IMR-90 (cell line): ENCODE measurements around the gene TRMT11. TPM values are rescaled to one million over a fixed set of nuclear protein-coding genes. Genes with fewer than 3 reads are reported as not detected.

Source experiments
- ATAC-seq: fragments of 200-7000 bp; cut with Tn5 transposase; 2 replicates; pipeline ENCODE4 v1.9.1; 2020; ENCODE audit warnings: low read depth, mild to moderate bottlenecking, moderate library complexity
- BruUV-seq: library from RNA; stranded (reverse); fragments of 400-500 nt; replicated peaks from 2 replicates; lab custom pipeline; 2021; lab: Mats Ljungman, UMichigan
- CTCF ChIA-PET: fragments of 300-600 bp; formaldehyde crosslinking; extraction: SDS; loops from one replicate; lab custom pipeline; 2021; ENCODE audit warnings: antibody characterized with exemption; lab: Yijun Ruan, JAX
- POLR2A ChIA-PET: fragments of 300-600 bp; sonication (Branson Sonifier 250); formaldehyde crosslinking; loops from one replicate; lab custom pipeline; 2022; ENCODE audit warnings: antibody characterized with exemption; ENCODE audit not compliant: unreplicated experiment; lab: Charles Lee
- DNase-seq: peaks from one replicate; pipeline ENCODE4 v3.0.0; 2013
- H2AFZ ChIP-seq: replicated peaks from 2 replicates; pipeline ENCODE3; 2013; ENCODE audit warnings: low read length, mild to moderate bottlenecking; ENCODE audit not compliant: poor library complexity
- H2AK5ac ChIP-seq: 2 replicates; pipeline ENCODE4 v1.6.1; 2013; ENCODE audit warnings: low read depth, low read length, inconsistent platforms
- H2AK9ac ChIP-seq: replicated peaks from 2 replicates; pipeline ENCODE3; 2013; ENCODE audit warnings: mild to moderate bottlenecking, low read depth, low read length, moderate library complexity; ENCODE audit not compliant: poor library complexity
- H2BK120ac ChIP-seq: 2 replicates; pipeline ENCODE4 v1.6.1; 2013; ENCODE audit warnings: low read depth, low read length, inconsistent platforms
- H2BK15ac ChIP-seq: 3 replicates; pipeline ENCODE4 v1.6.1; 2013; ENCODE audit warnings: low read depth, low read length, inconsistent platforms
- H2BK20ac ChIP-seq: 2 replicates; pipeline ENCODE4 v1.6.1; 2013; ENCODE audit warnings: low read depth, mild to moderate bottlenecking, inconsistent platforms, low read length, moderate library complexity
- H2BK5ac ChIP-seq: 2 replicates; pipeline ENCODE4 v1.6.1; 2013; ENCODE audit warnings: mild to moderate bottlenecking, low read depth, low read length, inconsistent platforms; ENCODE audit not compliant: poor library complexity, severe bottlenecking
- H3K14ac ChIP-seq: replicated peaks from 2 replicates; pipeline ENCODE4 v1.6.1; 2013; ENCODE audit warnings: low read depth, low read length, inconsistent platforms
- H3K18ac ChIP-seq: 2 replicates; pipeline ENCODE4 v1.6.1; 2013; ENCODE audit warnings: low read depth, low read length, control low read depth
- H3K23ac ChIP-seq: 2 replicates; pipeline ENCODE4 v1.6.1; 2013; ENCODE audit warnings: low read depth, low read length, inconsistent platforms
- H3K27ac ChIP-seq: 2 replicates; pipeline ENCODE4 v1.5.1; 2013; ENCODE audit warnings: mild to moderate bottlenecking, control low read depth, low read length; ENCODE audit not compliant: insufficient read depth
- H3K27me3 ChIP-seq: 2 replicates; pipeline ENCODE4 v1.6.1; 2013; ENCODE audit warnings: low read length; ENCODE audit not compliant: control insufficient read depth, insufficient read depth
- H3K36me3 ChIP-seq: 2 replicates; pipeline ENCODE4 v1.6.1; 2013; ENCODE audit warnings: low read length, mixed read lengths; ENCODE audit not compliant: control insufficient read depth, insufficient read depth
- H3K4ac ChIP-seq: 2 replicates; pipeline ENCODE4 v1.6.1; 2013; ENCODE audit warnings: low read depth, low read length, inconsistent platforms
- H3K4me1 ChIP-seq: 2 replicates; pipeline ENCODE4 v1.6.1; 2013; ENCODE audit warnings: low read length, mixed read lengths; ENCODE audit not compliant: control insufficient read depth, insufficient read depth
- H3K4me2 ChIP-seq: 2 replicates; pipeline ENCODE4 v1.6.1; 2013; ENCODE audit warnings: low read depth, mild to moderate bottlenecking, control low read depth, low read length, moderate library complexity
- H3K4me3 ChIP-seq: 2 replicates; pipeline ENCODE4 v1.5.1; 2013; ENCODE audit warnings: low read depth, mild to moderate bottlenecking, control low read depth, low read length, moderate library complexity; ENCODE audit not compliant: insufficient read depth
- H3K56ac ChIP-seq: 2 replicates; pipeline ENCODE4 v1.6.1; 2013; ENCODE audit warnings: low read length, inconsistent platforms; ENCODE audit not compliant: insufficient read depth; ENCODE audit errors: extremely low read depth
- H3K79me1 ChIP-seq, 2 experiments: 2 replicates each; pipeline ENCODE4 v1.6.1; 2013; ENCODE audit warnings: low read length in 2 of 2, inconsistent platforms in 1 of 2, low read depth in 1 of 2
- H3K9ac ChIP-seq: 2 replicates; pipeline ENCODE4 v1.6.1; 2013; ENCODE audit warnings: low read depth, low read length, control low read depth
- H3K9me1 ChIP-seq: 2 replicates; pipeline ENCODE4 v1.6.1; 2013; ENCODE audit warnings: low read length, inconsistent platforms; ENCODE audit not compliant: insufficient read depth
- H3K9me3 ChIP-seq: 2 replicates; pipeline ENCODE4 v1.6.1; 2013; ENCODE audit warnings: low read length; ENCODE audit not compliant: control insufficient read depth, insufficient read depth
- H4K20me1 ChIP-seq: 2 replicates; pipeline ENCODE4 v1.6.1; 2013; ENCODE audit warnings: low read length, inconsistent platforms; ENCODE audit not compliant: insufficient read depth
- H4K5ac ChIP-seq: 2 replicates; pipeline ENCODE4 v1.6.1; 2013; ENCODE audit warnings: mild to moderate bottlenecking, low read depth, low read length, control low read depth
- H4K8ac ChIP-seq, 2 experiments: 2 replicates each; pipeline ENCODE4 v1.6.1; 2013; ENCODE audit warnings: low read depth in 2 of 2, low read length in 2 of 2, control low read depth in 1 of 2, inconsistent platforms in 1 of 2
- H4K91ac ChIP-seq: 2 replicates; pipeline ENCODE4 v1.6.1; 2013; ENCODE audit warnings: low read depth, low read length, inconsistent platforms; ENCODE audit not compliant: insufficient read depth
- BHLHE40 ChIP-seq: fragments of 150-350 bp; IDR thresholded peaks from 2 replicates; pipeline ENCODE4 v1.6.1; 2016; ENCODE audit warnings: mild to moderate bottlenecking, low read depth, low read length
- CEBPB ChIP-seq: IDR thresholded peaks from 2 replicates; pipeline ENCODE4 v1.6.1; 2012; ENCODE audit warnings: low read depth, low read length, improper control_type of control experiment
- FOS ChIP-seq: fragments of 150-350 bp; IDR thresholded peaks from 2 replicates; pipeline ENCODE4 v1.6.1; 2016; ENCODE audit warnings: low read depth, low read length
- MAFK ChIP-seq: IDR thresholded peaks from 2 replicates; pipeline ENCODE4 v1.6.1; 2012; ENCODE audit warnings: low read depth, low read length, improper control_type of control experiment
- NFE2L2 ChIP-seq: fragments of 150-350 bp; IDR thresholded peaks from 2 replicates; pipeline ENCODE4 v1.6.1; 2016; ENCODE audit warnings: low read depth, mild to moderate bottlenecking, low read length
- POLR2A ChIP-seq: IDR thresholded peaks from 2 replicates; pipeline ENCODE4 v1.6.1; 2012; ENCODE audit warnings: mild to moderate bottlenecking, low read depth, low read length
- RAD21 ChIP-seq: IDR thresholded peaks from 2 replicates; pipeline ENCODE4 v1.6.1; 2012; ENCODE audit warnings: low read length, improper control_type of control experiment
- RCOR1 ChIP-seq: IDR thresholded peaks from 2 replicates; pipeline ENCODE4 v1.6.1; 2012; ENCODE audit warnings: mild to moderate bottlenecking, low read length, improper control_type of control experiment; ENCODE audit not compliant: insufficient replicate concordance
- SMC3 ChIP-seq: fragments of 150-350 bp; IDR thresholded peaks from 2 replicates; pipeline ENCODE4 v1.6.1; 2016; ENCODE audit warnings: low read depth, mild to moderate bottlenecking, antibody characterized with exemption, low read length, moderate library complexity
- WGBS, 2 experiments: methylation state at CpG; one replicate each; pipeline versions ENCODE4 v1.1.5 to v1.1.7; 2013; ENCODE audit warnings: missing lambda C conversion rate in 2 of 2; ENCODE audit not compliant: insufficient read length in 1 of 2; ENCODE audit errors: extremely low coverage in 2 of 2; 5-methylcytosine and 5-hydroxymethylcytosine counted together
- dilution Hi-C: fragments of 300-500 bp; cut with HindIII; formaldehyde crosslinking; loops from one replicate; pipeline ENCODE4 v1.14.3; 2018; ENCODE audit warnings: low sequenced_read_pairs; ENCODE audit not compliant: unreplicated experiment
- in situ Hi-C: fragments of 300-500 bp; cut with MboI; formaldehyde crosslinking; loops from 3 replicates; pipeline ENCODE4 v1.14.3; 2019; ENCODE audit warnings: low sequenced_read_pairs, inconsistent platforms, mixed read lengths
- intact Hi-C: fragments of 100-400 bp; cut with micrococcal nuclease; formaldehyde crosslinking; loops from 2 replicates; pipeline ENCODE4 v1.10.0; 2022
- polyA plus RNA-seq, 3 experiments: library from polyadenylated mRNA; depleted of rRNA; stranded (reverse); fragments of >200 nt; gene quantifications; 2 replicates each; pipeline ENCODE4 v1.2.3, GENCODE V29; 2012; ENCODE audit warnings: low replicate concordance in 1 of 3
- total RNA-seq: library from RNA; depleted of rRNA; stranded (reverse); fragments of >200 nt; gene quantifications from 2 replicates; pipeline ENCODE4 v1.2.3, GENCODE V29; 2012
- TF ChIP-seq, protein P1 (sequence below): fragments of 150-350 bp; IDR thresholded peaks from 2 replicates; pipeline ENCODE4 v1.6.1; 2017; ENCODE audit warnings: mild to moderate bottlenecking, antibody characterized with exemption, low read length, low read depth
- TF ChIP-seq, protein P2 (sequence below): fragments of 150-350 bp; IDR thresholded peaks from 2 replicates; pipeline ENCODE4 v1.6.1; 2016; ENCODE audit warnings: low read depth, mild to moderate bottlenecking, low read length, moderate library complexity, borderline replicate concordance
- TF ChIP-seq, protein P3 (sequence below): conservative IDR thresholded peaks from 2 replicates; pipeline ENCODE4 v1.5.1; 2012; ENCODE audit warnings: mild to moderate bottlenecking, low read depth, low read length, improper control_type of control experiment

Gene TRMT11
- total and polyA plus RNA-seq, 2 of the 4 experiments (the other 2 are of a cell fraction), result 14.3 to 19.0 TPM

- TF ChIP-seq, protein P1, sequence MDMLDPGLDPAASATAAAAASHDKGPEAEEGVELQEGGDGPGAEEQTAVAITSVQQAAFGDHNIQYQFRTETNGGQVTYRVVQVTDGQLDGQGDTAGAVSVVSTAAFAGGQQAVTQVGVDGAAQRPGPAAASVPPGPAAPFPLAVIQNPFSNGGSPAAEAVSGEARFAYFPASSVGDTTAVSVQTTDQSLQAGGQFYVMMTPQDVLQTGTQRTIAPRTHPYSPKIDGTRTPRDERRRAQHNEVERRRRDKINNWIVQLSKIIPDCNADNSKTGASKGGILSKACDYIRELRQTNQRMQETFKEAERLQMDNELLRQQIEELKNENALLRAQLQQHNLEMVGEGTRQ, result no peak
These were observed 46.5 kb upstream of the TRMT11 start (continued) for GRCh38 chr6:125939791-125940190.

GRCh38 chr6:125940247-125941041 lies 45.9 kb upstream of the TRMT11 start:
- Histone ChIP-seq H3K56ac (no peak overlapping the region; the same call in 1 of the 2 replicates), H2BK5ac (peak overlapping the region; percentile 32), H3K27ac (no peak overlapping the region), H3K27me3 (no peaks in the 10 kb centered on the region), H4K5ac (peak overlapping the region; percentile 10), H3K9me1 (no peaks in the 10 kb centered on the region), H3K14ac (peak overlapping the region; percentile 17; the same call in 1 of the 2 replicates), H3K36me3 (no peaks in the 10 kb centered on the region), H2AK9ac (no peak overlapping the region), H3K18ac (peak overlapping the region; percentile 76), H2AK5ac (no peak overlapping the region), H3K9ac (no peak overlapping the region), H3K4me2 (no peak overlapping the region), H4K20me1 (no peaks in the 10 kb centered on the region), H4K8ac (peak overlapping the region; percentile 63 to 76), H3K4ac (peak overlapping the region; percentile 63), H3K9me3 (no peaks in the 10 kb centered on the region), H2BK20ac (peak overlapping the region; percentile 83), H2AFZ (peak overlapping the region; percentile 75), H3K4me3 (no peak overlapping the region), H4K91ac (peak overlapping the region; percentile 58), H2BK120ac (peak overlapping the region; percentile 76), H3K23ac (peak overlapping the region; percentile 41; the same call in 1 of the 2 replicates), H3K79me1 (no peaks in the 10 kb centered on the region), H3K4me1 (peaks cover 16% of the 10 kb centered on the region), H2BK15ac (peak overlapping the region; percentile 52; the same call in 2 of the 3 replicates)
- in situ Hi-C loops (no loop called here), intact Hi-C loops (no loop called here), dilution Hi-C loops (no loop called here)
- POLR2A ChIA-PET, result interaction anchor here (0.6 kb wide), 1 partner anchor 195 kb away, joined by 3 read pairs; no protein-coding TSS in a partner anchor
- no CpG with 5 or more reads among the region's 5 CpGs for whole genome bisulfite sequencing, 2 experiments
- CTCF ChIA-PET, result interaction anchor here (1.2 kb wide), 1 partner anchor 152 kb away, joined by 3 read pairs; no protein-coding TSS in a partner anchor
- peak; percentile 32 for DNase-seq
- BruUV-seq, result no TSS peak
- peak; percentile 45 for ATAC-seq
- no peak for TF ChIP-seq FOS
- TF ChIP-seq RAD21, result no peak
- TF ChIP-seq CEBPB, result no peak
- TF ChIP-seq, protein P2, sequence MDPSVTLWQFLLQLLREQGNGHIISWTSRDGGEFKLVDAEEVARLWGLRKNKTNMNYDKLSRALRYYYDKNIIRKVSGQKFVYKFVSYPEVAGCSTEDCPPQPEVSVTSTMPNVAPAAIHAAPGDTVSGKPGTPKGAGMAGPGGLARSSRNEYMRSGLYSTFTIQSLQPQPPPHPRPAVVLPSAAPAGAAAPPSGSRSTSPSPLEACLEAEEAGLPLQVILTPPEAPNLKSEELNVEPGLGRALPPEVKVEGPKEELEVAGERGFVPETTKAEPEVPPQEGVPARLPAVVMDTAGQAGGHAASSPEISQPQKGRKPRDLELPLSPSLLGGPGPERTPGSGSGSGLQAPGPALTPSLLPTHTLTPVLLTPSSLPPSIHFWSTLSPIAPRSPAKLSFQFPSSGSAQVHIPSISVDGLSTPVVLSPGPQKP, result no peak
- TF ChIP-seq, protein P3, sequence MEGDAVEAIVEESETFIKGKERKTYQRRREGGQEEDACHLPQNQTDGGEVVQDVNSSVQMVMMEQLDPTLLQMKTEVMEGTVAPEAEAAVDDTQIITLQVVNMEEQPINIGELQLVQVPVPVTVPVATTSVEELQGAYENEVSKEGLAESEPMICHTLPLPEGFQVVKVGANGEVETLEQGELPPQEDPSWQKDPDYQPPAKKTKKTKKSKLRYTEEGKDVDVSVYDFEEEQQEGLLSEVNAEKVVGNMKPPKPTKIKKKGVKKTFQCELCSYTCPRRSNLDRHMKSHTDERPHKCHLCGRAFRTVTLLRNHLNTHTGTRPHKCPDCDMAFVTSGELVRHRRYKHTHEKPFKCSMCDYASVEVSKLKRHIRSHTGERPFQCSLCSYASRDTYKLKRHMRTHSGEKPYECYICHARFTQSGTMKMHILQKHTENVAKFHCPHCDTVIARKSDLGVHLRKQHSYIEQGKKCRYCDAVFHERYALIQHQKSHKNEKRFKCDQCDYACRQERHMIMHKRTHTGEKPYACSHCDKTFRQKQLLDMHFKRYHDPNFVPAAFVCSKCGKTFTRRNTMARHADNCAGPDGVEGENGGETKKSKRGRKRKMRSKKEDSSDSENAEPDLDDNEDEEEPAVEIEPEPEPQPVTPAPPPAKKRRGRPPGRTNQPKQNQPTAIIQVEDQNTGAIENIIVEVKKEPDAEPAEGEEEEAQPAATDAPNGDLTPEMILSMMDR, result no peak
- no peak for TF ChIP-seq NFE2L2
- no peak for TF ChIP-seq RCOR1
- TF ChIP-seq MAFK, result no peak
- no peak for TF ChIP-seq SMC3
- TF ChIP-seq BHLHE40, result no peak
- TF ChIP-seq POLR2A, result no peak
